Measurements from ENCODE around the gene SEMA3B.
A peak's percentile ranks its signal among the peaks of the same experiment; 100 is the strongest.

GRCh38 chr3:50245831-50246516, 23.0 kb upstream of the SEMA3B start:
- TF ChIP-seq, protein P1, sequence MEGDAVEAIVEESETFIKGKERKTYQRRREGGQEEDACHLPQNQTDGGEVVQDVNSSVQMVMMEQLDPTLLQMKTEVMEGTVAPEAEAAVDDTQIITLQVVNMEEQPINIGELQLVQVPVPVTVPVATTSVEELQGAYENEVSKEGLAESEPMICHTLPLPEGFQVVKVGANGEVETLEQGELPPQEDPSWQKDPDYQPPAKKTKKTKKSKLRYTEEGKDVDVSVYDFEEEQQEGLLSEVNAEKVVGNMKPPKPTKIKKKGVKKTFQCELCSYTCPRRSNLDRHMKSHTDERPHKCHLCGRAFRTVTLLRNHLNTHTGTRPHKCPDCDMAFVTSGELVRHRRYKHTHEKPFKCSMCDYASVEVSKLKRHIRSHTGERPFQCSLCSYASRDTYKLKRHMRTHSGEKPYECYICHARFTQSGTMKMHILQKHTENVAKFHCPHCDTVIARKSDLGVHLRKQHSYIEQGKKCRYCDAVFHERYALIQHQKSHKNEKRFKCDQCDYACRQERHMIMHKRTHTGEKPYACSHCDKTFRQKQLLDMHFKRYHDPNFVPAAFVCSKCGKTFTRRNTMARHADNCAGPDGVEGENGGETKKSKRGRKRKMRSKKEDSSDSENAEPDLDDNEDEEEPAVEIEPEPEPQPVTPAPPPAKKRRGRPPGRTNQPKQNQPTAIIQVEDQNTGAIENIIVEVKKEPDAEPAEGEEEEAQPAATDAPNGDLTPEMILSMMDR (IDR thresholded peaks at IDR 0.05): peak; percentile 99
- no peak for TF ChIP-seq USF2 (CRISPR knock-in tag; IDR thresholded peaks at IDR 0.05)
- TF ChIP-seq CREM (CRISPR knock-in tag; IDR thresholded peaks at IDR 0.05): peak; percentile 71; the same call in 1 of the 2 replicates
- no peak; the same call in 1 of the 2 replicates for TF ChIP-seq FOXP1 (CRISPR knock-in tag; IDR thresholded peaks at IDR 0.05; ENCODE audit: borderline replicate concordance)
- no peak for TF ChIP-seq TEAD4 (CRISPR knock-in tag; IDR thresholded peaks at IDR 0.05)
